ENCODE measurements around the gene ZSWIM1. TPM values are rescaled to one million over a fixed set of nuclear protein-coding genes. Genes with fewer than 3 reads are reported as not detected.
A peak's percentile ranks its signal among the peaks of the same experiment; 100 is the strongest.
"Not testable (repeated sequence)": the region's sequence is repeated elsewhere in the genome, so short reads cannot be mapped to it uniquely, and the experiment has no call there.

Gene ZSWIM1
- total RNA-seq, 1 donor from 2014 or later: 6.9 TPM

DNA sequence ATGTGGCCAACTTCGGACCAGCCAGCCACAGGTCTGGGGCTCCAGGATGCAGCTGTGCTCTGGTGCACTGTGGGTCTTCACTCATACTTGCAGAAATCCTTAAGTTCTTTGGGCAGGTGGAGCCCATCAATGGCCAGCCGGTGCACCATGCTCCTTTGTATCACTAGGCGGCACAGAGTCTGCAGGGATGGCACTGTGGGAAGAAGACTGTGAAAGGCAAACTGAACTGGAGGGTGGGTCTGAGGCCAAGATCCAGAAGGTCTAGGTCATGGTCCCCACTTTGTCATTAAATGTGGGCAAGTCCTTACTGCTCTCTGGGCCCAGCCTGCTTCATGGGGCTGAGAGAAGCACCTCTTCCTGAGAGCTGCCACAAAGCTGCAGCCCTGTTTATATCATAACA lies 7.7 kb downstream of the ZSWIM1 start:
- no peak for DNase-seq (ENCODE audit: low read depth)

DNA sequence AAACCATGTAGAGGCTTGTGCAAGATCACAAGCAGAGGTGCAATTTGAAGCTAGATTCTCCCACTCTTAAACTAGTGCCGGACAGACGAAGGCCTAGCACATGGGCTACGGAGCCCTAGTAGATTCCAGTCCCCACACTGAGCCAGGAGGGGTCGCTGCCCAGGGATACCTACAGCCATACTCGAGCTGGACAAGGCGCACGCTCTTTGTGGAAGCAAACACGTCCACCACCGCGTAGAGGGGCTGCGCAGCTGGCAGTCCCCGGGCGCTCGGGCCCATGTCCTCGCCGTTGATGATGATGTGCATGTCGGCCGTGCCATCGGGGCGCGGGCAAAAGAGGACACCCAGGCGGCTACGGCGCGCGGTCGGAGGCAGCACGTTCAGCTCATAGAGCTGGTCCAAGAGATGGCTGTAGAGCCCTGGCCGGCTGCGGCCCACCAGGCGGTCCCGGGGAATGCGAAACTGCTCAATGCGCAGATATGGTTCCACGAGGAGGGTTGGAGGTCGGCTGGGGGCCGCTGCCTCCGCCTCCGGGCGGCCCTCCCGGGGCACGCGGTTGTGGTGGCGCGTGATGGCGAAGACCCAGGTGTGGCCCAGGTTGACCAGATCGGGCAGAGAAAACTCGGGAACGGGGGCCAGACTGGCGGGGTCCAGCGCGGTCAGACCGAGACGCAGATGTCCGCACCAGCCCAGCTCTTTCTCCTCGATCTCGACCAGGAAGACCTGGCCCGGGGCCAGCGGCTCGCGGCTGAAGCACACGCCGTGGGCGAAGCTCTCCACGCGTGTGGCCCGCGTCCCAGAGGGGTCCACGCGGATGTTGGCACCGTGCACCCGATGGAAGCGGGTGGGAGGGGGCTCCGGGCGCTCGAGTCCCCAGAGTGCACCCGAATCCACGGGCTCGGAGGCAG lies 9.3 kb downstream of the ZSWIM1 start:
- DNase-seq (ENCODE audit: low read depth): peak; percentile 64

DNA sequence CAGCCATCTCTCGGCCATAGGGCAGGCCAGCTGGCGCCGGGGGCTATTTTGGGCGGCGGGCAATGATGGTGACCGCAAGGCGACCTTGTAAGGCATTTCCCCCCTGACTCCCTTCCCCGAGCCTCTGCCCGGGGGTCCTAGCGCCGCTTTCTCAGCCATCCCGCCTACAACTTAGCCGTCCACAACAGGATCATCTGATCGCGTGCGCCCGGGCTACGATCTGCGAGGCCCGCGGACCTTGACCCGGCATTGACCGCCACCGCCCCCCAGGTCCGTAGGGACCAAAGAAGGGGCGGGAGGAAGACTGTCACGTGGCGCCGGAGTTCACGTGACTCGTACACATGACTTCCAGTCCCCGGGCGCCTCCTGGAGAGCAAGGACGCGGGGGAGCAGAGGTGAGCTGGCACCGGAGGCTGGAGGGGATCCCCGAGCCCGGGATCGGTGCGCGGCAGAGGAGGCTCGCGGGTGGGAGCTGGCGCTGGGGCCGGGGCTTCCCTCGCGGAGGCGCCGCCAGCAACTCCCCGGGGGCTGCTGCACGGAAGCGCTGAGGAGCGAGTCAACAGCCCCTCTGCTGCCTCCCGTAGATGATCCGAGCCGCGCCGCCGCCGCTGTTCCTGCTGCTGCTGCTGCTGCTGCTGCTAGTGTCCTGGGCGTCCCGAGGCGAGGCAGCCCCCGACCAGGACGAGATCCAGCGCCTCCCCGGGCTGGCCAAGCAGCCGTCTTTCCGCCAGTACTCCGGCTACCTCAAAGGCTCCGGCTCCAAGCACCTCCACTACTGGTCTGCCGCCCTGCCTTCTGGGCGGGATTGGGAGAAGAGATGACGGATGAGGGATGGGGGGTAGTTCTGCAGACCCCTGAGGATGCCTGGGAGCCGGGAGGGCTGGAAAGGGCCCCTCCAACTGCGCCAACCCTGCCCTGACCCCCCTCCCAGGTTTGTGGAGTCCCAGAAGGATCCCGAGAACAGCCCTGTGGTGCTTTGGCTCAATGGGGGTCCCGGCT lies 10.3 kb downstream of the ZSWIM1 start, which contains the start of the genes CTSA and NEURL2:
Gene CTSA, plus strand, starts transcription at position 351 of the 999 bp plus-strand sequence. Its CDS starts 234 bp downstream, at position 585.
Gene NEURL2, minus strand, starts transcription at position 224 of the 999 bp plus-strand sequence. Its CDS starts 217 bp downstream, at position 7.
- peak; percentile 71 for DNase-seq (ENCODE audit: low read depth)

DNA sequence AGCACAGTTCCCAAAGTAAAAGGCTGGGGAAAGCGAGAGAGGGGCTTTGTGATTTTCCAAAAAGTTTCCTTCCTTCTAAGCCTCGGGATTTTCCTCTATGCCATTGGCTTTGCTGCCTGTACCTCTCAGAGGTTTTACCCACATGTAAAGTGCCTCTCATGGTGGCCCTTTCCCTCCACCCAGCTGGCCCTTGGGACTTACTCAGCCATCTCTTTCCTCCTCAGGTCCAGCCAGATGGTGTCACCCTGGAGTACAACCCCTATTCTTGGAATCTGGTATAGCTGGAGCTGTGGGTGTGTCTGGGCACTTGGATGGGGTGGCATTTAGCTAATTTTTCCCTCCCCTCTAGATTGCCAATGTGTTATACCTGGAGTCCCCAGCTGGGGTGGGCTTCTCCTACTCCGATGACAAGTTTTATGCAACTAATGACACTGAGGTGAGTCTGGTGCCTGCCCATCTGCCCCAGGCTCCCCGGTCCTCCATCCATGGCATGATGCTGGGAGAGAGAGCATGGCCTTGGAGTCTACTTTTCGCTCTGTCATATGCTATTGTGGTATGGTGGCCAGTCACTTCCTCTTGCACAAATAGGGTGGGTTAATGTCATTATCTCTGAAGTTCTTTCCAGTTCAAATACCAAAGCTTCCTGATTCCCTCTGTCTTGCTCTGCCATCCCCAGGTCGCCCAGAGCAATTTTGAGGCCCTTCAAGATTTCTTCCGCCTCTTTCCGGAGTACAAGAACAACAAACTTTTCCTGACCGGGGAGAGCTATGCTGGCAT lies 11.2 kb downstream of the ZSWIM1 start:
- DNase-seq (ENCODE audit: low read depth): peak; percentile 41

DNA sequence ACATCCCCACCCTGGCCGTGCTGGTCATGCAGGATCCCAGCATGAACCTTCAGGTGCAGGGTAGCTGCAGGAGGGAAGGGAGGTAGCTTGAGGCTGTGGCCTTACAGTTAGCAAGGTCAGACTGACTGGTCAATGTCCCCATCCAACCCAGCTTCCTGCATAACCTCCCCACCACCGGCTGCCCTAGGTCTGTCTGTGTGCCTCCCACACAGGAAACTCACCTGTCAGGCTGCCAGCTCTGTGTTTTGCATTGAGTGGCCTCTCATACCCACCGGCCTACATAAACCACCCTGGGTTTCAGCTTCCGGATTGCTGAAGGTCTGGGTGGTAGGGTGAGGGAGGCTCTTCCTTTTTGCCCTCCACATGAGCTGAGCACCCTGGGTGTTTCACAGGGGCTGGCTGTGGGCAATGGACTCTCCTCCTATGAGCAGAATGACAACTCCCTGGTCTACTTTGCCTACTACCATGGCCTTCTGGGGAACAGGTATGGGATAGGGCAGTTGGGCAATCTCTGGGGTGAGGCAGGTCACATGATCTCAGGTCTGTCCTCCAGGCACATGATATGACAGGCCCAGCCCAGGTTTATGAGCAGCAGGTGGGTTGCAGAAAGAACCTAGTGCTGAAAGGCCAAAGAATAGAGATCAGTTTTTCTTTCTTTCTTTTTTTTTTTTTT lies 11.9 kb downstream of the ZSWIM1 start:
- no peak for DNase-seq (ENCODE audit: low read depth)

DNA sequence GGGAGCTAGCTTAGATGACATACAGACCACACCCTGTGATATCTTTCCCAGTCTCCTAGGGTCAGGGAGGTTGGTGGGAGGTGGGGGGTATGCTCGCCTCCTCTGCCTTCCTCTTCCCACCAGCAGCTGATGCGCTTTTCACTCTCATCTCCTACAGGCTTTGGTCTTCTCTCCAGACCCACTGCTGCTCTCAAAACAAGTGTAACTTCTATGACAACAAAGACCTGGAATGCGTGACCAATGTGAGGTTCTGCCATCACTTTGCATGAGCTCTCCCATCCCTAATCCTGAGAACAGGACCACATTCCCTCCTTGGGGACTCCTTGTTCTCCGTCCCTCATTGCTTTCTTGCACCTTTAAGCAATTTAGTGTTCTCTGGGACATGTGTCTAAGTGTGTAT lies 12.8 kb downstream of the ZSWIM1 start:
- DNase-seq (ENCODE audit: low read depth): no peak

DNA sequence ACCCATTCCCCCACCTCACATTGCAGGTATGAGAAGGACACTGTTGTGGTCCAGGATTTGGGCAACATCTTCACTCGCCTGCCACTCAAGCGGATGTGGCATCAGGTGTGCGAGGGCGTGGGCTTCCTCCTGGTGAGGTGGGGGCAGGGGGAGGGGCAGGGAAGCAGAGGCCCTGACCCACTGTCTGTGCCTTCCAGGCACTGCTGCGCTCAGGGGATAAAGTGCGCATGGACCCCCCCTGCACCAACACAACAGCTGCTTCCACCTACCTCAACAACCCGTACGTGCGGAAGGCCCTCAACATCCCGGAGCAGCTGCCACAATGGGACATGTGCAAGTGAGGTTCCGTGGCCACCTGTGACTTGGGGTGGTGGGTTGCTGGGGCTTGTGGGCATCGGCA lies 13.8 kb downstream of the ZSWIM1 start:
- no peak for DNase-seq (ENCODE audit: low read depth)

DNA sequence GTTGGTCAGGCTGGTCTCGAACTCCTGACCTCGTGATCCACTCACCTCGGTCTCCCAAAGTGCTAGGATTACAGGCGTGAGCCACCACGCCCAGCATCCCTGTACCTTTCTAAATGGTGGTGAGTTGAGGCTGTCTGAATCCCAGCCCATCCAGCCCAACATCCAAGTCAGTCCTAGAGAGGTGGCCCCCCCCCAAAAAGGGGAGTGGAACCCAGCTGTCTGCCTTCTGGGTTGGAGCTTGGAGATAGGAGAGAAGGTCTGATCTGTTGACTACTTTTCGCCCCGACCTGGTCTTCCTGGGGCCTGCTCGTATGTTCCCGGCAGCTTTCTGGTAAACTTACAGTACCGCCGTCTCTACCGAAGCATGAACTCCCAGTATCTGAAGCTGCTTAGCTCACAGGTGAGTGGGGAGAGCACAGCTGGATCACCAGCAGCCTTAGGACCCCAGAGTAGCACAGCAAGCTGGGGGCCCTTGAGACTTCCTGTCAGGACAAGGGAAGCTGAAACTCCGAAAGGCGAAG lies 15.7 kb downstream of the ZSWIM1 start:
- no peak for DNase-seq (ENCODE audit: low read depth)

DNA sequence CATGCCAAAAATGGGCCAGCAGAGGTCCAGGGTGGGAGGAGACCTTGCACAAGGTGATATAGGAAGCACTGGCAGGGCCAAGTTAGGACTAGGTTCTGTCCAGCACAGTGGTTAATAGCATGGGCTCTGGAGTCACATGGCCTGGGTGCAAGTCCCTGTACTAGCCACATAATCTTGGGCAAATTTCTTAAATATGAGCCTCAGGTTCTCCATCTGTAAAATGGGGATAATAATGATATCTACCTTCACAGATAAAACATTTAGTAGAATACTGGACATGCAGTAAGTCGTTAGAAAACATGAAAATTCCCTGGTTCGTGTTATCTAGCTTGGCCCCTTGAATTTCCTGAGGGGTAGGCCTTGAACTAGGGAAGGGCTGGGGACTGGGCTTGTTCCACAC lies 16.3 kb downstream of the ZSWIM1 start:
- no peak for DNase-seq (ENCODE audit: low read depth)

DNA sequence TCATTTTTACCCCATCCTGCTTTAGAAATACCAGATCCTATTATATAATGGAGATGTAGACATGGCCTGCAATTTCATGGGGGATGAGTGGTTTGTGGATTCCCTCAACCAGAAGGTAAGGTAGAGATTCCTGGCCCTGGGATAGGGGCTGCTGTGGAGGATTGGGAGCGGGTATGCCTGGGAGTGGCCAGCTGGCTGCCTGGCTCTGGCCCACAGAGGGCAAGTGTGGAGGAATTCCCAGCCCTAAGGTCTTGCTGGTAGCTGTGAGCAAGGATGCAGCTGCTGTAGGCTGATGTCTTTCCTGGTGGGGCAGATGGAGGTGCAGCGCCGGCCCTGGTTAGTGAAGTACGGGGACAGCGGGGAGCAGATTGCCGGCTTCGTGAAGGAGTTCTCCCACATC lies 16.7 kb downstream of the ZSWIM1 start:
- DNase-seq (ENCODE audit: low read depth): no peak

DNA sequence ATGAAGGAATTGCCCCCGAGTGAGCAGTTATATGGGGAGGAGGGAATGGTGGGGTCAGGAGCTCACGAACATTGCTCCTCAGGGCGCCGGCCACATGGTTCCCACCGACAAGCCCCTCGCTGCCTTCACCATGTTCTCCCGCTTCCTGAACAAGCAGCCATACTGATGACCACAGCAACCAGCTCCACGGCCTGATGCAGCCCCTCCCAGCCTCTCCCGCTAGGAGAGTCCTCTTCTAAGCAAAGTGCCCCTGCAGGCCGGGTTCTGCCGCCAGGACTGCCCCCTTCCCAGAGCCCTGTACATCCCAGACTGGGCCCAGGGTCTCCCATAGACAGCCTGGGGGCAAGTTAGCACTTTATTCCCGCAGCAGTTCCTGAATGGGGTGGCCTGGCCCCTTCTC lies 17.3 kb downstream of the ZSWIM1 start:
- DNase-seq (ENCODE audit: low read depth): no peak

DNA sequence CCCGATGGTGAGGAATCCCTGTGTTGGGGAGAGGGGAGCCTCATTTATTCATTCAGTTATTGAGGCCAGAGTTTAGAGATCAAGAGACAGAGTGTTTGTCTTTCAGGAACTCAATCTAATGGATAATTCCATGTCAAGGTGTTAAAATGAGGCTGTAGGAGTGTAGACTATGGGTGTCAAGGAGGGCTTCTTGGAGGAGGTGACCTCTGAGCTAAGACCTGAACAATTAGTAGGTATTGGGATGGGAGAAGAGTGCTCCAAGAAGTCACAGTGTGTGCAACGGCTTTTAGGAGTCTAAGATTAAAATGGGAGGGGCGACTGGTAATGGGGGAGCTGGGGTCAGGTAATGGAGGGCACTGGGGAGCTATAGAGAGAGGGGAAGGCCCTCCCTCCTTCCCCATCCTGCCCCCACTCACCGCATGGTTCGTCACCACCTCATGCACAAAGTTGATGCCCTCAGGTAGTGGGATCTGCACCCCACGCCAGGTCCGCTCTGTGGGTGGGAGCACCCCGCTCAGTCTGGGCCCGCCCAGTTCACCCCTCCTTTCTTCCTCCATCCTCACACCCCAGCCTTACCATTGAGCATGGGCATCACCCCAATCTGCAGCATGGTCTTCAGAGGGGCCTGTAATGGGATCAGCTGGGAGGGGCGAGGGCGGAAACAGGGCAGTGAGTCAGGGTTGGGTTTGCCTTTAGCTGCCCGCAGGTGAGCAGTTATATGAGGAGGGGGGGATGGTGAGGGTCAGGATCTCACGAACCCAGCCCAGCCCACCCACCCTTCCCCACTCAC lies 18.2 kb downstream of the ZSWIM1 start:
- no peak for DNase-seq (ENCODE audit: low read depth)

DNA sequence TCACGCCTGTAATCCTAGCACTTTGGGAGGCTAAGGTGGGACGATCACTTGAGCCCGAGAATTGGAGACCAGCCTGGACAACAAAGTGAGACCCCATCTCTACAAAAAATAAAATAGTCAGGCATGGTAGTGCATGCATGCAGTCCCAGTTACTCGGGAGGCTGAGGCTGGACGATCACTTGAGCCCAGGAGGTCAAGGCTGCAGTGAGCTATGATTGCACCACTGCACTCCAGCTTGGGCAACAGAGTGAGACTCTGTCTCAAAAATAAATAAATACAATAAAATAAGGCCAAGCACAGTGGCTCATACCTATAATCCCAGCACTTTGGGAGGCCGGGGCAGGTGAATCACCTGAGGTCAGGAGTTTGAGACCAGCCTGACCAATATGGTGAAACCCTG lies 20.3 kb downstream of the ZSWIM1 start:
- not testable (repeated sequence) for DNase-seq (ENCODE audit: low read depth)

DNA sequence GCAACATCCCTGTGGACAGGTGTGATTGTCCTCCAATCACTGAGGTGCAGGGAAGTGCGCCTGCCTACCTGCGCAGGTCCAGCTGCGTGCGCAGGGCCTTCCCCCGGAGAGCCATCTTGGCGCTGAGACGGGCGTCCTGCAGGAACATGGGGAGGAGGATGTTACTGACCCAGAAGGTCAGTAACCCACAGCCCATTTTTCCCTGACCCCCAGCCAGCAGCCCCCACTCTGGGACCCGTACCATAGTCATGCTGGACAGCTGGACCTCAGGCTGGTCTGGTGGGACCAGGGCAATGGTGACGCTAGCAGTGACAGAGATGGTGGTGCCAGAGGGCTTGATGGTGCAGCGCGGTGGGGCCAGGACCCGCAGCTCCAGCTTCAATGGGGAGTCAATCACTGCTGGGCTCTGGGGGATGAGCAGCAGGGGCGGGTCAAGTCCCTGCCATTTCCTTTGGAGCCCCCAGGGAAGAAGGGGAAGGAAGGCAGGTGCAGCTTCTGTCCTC lies 21.2 kb downstream of the ZSWIM1 start:
- no peak for DNase-seq (ENCODE audit: low read depth)

DNA sequence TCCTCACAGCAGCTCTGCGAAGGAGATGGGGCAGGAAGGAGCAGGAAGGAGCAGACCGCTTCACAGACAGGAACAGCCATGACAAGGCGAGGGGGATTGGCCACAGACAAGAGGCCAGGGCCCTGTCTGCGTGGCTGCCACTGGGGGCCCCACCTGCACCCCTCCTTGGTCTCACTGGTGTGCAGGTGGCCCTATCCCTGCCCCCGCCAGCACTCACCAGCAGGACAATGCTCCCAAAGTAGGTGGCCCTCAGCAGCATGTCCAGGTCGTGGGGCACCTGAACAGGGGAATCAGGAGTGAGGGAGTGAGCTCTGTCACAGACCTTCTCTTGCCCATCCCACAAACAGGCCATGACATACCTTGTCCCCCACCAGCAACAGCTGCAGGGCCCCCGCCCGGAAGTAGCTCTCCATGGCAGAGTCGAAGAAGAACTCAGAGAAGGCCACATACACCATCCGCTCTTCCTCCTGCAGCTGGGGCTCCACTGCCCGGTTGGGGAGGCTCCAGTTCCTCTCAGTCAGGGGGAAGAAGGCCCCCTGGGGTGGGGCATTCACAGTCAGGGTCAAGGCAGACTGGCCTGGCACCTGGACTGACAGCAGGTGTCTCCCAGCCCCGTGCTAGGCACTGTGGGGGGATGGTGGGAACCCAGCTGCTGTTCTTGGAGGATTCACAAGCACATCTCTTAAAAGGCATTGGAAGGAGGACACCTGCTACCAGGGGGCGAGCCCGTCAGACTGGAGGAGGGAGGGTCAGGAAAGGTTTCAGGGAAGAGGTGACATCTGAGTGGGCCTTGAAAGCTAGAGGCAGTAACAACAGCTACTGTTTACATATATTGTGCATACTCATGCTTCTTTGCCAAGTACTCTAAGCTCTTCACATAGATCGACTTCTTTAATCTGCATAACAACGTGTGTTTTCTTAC lies 23.8 kb downstream of the ZSWIM1 start:
- no peak for DNase-seq (ENCODE audit: low read depth)

DNA sequence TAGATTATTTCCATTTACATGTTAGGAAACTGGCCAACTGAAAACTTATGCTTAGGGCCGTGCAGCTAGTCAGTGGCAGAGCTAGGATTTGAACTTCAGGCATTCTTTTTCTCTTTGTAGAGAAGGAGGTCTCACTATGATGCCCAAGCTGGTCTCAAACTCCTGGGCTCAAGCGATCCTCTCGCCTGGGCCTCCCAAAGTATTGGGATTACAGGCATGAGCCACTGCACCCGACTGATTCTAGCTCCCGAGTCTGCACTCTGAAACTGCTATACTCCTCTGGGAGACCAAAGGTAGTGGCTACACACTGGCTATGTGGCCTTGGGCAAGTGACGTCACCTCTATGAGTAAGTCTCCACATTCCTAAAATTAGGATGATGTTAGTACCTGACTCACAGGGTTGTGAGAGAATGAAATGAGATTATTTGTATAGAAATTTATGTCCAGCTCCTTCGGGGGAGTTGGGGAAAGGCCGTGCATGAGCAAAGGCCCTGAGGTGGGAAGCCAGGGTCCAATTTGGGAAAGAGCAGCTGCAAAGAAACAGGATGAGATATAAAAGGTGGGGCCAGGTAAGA lies 24.6 kb downstream of the ZSWIM1 start:
- DNase-seq (ENCODE audit: low read depth): peak; percentile 78

DNA sequence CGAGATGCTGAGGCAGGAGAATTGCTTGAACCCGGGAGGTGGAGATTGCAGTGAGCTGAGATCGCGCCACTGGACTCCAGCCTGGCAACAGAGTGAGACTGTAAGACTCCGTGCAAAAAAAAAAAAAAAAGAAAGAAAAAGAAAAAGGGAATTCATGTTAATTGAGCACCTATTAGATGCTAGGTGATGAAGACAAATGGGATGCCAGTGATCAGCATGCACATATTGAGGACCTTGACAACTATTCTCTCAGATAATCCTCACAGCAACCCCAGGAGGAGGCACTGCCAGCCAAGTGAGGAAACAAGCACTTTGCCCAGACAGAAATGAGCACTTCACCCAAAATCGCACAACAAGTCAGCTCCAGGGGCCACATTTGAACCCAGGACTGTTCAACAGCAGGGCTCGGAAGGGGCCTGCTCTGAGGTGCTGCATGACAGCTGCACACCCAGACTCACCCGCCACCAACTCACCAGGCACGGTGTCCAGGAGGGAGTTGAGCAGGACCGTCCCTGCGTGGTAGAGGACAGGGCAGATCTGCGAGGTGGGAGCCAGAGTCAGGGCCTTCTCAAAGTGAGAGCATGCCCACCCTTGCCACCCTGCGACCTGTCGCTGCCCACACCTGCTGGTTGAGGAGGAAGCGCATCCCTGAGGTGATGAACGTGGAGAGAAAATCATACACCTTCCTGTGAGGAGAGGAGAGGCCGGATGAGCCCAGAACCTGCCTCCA lies 26.4 kb downstream of the ZSWIM1 start:
- DNase-seq (ENCODE audit: low read depth): no peak

Data from renal cortical epithelial cell (primary cell).